Midbrain (tissue), 1 donor: ENCODE data around the gene BDKRB2.

ENCODE experiments used
- DNase-seq: peaks from one replicate; lab custom pipeline; 2025; lab: John Stamatoyannopoulos, UW

Gene BDKRB2

GRCh38 chr14:96252323-96252998, 47.8 kb downstream of the BDKRB2 start:
- DNase-seq: no peak

GRCh38 chr14:96252999-96253539, 48.4 kb downstream of the BDKRB2 start:
- no peak for DNase-seq

DNA sequence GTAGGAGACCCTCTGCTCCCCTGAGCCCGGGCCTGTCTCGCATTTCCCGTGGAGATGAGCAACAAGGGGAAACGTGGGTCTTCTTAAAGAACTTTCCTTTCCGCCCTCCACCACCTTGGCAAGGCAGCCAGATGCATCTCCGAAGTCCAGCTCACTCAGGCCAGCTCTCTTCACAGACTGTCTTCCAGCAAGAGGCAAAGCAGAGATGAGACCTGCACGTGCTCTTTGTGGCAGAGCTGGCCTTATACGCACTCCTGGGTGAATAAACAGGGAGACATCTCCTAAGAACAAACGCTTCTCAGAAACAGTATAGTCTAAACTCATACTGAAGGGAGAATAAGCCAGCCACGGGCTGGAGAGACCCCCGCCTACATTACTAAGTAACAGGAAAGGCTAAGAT, 50.0 kb downstream of the BDKRB2 start:
- DNase-seq: no peak

DNA sequence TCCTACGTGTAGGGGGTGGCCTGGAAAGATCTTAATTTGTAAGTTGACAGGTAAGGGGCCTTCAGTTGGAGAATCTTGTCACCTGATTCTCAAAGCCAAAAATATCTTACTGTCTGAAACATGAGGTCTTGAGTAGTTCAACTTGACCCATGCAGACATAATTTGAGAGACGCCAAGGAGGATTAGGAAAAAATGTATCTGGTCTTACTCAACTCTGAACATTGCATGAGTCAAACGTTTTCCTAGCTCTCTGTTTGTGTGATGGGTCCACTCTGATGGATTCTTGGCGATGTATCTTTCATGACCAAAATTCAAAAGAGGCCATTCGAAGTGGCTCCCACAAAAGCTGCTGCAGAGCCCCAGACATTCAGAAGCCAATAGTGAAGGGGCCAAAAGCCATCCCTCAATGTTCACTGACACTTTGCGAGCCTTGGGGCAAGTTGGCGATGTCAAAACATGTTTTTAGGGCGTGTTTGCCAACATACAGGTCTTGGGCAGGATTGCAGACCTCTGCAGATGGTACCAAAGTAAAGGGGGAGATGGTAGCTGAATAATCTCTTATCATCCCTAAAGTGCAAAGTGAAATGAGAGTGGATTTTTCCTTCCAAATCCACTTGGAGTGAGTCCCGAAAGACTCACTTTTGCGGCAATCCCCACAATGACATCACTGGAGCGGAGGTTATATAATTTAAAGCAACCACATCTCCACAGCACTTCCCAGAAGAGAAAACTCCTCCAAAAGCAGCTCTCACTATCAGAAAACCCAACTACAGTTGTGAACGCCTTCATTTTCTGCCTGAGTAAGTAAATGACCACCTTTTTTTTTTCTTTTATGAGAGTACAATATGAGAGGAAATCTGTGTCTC, 51.1 kb downstream of the BDKRB2 start, which contains the start of gene BDKRB1:
Gene BDKRB1 (plus strand): TSS at position 710 of the 866 bp plus-strand sequence. CDS start 7,473 bp downstream, outside the sequence.
- DNase-seq: no peak

- DNase-seq: no peak
Measured at GRCh38 chr14:96256407-96256806, 51.8 kb downstream of the BDKRB2 start.

DNA sequence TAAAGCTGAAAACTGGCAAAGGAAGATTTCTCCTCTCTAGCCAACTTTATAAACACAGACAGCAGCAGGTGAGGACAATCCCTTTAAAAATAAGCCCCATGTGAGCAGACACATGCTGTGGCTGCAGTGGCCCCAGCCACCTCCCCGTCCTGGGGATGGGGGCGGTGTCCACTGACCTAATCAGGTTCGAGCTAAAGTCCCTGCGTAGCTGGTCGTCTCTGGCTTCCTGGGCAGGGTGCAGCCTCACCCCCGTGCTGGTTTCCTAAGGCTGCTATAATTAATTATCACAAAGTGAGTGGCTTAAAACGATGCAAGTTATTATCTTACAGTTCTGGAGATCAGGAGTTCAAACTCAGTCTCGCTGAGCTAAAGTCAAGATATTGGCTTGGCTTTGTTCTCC, 52.4 kb downstream of the BDKRB2 start:
- no peak for DNase-seq

DNA sequence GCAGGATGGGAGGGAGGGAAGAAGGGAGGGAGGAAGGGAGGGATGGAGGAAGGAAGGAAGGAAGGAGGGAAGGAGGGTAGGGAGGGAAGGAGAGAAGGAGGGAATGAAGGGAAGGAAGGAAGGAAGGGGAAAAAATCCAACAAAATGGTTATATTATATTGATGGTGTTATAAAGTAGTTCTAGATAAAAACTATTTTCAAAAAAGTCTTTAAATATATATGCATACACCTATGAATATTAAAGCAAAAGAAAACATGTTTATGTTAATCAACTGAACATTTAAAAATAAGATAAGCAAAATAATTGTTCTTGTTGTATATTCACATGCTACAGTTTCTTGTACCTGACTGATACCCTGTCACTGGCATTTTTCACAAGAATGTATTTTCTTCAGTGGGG, 53.3 kb downstream of the BDKRB2 start:
- DNase-seq: no peak

GRCh38 chr14:96260341-96260821, 55.7 kb downstream of the BDKRB2 start:
- no peak for DNase-seq

DNA sequence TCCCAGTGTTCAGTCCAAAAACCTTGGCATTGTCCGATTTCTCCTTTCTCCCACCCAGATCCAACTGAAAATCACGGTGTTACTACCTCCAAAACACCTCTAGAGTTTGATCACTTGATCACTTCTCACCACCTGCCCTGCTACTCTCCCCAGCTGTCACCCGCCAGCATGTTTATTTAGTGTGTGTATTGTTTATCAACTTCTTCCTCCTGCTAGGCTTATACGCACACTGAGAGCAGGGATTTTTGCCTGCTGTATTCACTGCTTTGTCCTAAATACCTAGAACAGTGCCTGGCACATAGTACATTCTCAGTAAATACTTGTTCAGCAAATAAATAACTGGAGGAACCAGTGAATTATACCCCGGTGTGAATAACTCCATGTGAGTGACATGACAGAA, 56.4 kb downstream of the BDKRB2 start:
- DNase-seq: no peak

GRCh38 chr14:96261772-96262655, 57.4 kb downstream of the BDKRB2 start:
- no peak for DNase-seq

- DNase-seq: no peak
Measured at GRCh38 chr14:96263347-96264199, 58.9 kb downstream of the BDKRB2 start.

- no peak for DNase-seq
Measured at GRCh38 chr14:96264200-96264553, 59.5 kb downstream of the BDKRB2 start.

GRCh38 chr14:96264853-96265252, 60.2 kb downstream of the BDKRB2 start:
- no peak for DNase-seq

DNA sequence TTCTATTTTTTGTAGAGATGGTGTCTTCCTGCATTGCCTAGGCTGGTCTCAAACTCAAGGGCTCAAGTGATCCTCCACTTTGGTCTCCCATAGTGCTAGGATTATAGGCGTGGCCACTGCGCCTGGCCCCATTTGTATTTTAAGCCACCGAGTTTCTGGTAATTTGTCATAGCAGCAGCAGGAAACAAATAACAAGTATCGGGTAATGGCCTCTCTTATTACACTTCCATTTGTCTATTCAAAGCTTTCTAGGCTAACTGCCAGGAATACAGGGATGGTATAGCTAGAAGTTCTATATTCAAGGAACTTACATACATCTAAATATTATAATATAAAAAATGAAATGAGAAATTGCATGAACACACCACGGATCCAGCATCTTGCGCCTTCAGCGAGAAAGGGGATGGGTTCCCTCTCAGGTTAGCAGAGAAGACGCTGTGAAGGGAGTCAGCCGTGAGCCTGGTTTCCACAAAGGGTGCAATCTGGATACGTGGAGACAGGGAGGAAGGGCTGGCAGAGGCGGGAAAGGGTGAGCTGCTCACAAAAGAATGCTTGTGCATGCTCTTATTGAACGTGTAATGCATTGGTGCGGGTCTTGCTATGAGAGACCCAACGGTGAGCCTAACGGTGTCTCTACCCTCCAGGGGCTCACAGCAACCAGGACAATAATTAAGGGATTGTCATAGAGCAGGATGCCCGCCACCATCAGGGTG, 60.9 kb downstream of the BDKRB2 start:
- no peak for DNase-seq

DNA sequence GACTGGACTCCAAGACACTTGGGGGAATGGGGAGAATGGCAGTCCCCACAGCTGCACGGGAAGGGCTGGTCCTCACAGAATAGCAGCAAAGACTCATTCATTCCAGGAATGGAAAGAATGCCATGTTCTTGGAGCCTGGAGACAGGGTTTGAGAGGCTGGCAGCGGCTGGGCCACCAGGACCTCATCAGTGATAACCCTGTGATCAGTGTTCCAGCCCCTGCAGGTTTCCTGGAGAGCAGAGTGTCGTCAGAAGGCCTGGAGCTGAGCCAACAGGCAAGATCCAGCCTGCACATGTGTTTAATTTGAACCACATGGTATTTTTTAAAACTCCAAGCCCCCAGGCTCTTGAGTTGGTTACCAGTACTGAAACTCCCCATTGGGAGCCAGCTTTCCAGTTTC, 62.7 kb downstream of the BDKRB2 start:
- DNase-seq: no peak

DNA sequence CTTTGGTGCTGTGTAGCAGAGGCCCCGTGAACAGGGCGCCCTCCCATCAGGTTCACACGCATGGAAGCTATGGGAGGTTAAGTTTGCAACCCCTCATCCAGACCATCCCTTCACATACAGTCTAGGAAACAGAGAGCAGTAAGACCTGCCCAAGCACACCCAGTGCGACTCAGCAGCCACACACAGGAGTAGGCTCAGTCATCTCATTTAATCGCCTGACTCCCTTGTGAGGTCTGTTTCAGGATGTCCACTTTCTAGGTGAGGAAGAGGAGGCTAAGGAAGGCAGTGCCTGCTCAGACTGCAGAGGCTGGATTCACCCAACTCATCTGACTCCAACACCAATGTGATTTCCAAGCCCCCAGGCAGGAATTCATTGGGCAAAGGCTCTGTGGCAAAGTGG, 63.3 kb downstream of the BDKRB2 start:
- no peak for DNase-seq

DNA sequence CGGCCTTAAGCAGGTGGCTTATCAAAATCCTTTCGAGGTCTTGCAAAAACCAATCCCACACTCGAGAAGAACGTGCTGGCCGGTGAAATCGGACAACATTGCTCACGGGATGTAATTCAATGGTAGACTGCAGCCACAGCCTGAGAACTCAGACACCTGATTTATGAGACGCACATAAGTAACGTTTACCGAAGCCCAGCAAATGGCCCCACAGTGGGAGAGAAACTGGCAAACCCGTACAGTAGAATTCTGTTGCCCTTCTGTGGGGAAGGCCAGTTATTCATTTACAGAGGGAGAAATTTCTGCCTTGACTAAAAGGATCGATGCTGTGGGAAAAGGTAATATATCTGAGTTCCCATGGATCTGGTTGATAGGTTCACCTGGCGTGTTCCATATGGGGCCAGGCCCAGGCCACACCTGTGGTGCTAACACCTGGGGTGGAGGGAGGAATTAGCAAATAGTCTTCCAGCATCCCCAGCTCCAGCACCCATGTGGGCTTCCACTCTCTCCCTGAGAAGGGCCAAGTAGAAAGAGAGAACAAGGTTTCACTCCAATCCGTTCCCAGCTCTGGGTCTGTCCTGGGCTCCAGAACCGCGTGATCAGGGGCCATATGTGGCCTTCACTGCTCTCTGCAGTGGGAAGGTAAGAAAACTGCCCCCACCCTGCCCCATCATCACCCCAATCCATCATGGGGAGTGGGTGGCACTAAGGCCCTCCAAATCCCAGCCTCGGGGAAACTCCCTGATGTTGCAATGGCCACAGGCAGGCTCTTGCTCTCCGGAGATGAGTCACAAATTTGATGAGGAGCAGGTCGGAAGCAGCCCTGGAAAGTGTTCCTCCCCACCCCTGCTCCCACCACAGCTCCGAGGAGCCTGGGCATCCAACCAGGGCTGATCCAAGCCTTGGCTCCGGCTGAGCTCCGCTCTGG, 64.1 kb downstream of the BDKRB2 start:
- no peak for DNase-seq

GRCh38 chr14:96269359-96269710, 64.7 kb downstream of the BDKRB2 start:
- no peak for DNase-seq
